Measurements from ENCODE around the gene PTPN5.

The PTPN5 gene

GRCh38 chr11:18733202-18733601 lies 58.4 kb downstream of the PTPN5 start:
- Mint-ChIP-seq H3K9me3 (no peaks in the 10 kb centered on the region), H3K27ac (no peak overlapping the region), H3K27me3 (no peaks in the 10 kb centered on the region), H3K4me1 (peaks cover 7% of the 10 kb centered on the region), H3K4me3 (no peak overlapping the region)
- ATAC-seq: no peak
- no peak for DNase-seq

GRCh38 chr11:18731949-18732821 lies 59.4 kb downstream of the PTPN5 start:
- Mint-ChIP-seq H3K4me3 (no peak overlapping the region), H3K27me3 (no peaks in the 10 kb centered on the region), H3K27ac (peak overlapping the region in 1 of 2 donors; percentile 16), H3K9me3 (no peaks in the 10 kb centered on the region), H3K4me1 (peaks cover 17% of the 10 kb centered on the region)
- DNase-seq (peak; percentile 64 to 67), ATAC-seq (peak; percentile 50)

GRCh38 chr11:18731441-18731840 lies 60.2 kb downstream of the PTPN5 start:
- Mint-ChIP-seq H3K4me3 (no peak overlapping the region), H3K9me3 (no peaks in the 10 kb centered on the region), H3K27ac (peak overlapping the region in 1 of 2 donors; percentile 16), H3K27me3 (no peaks in the 10 kb centered on the region), H3K4me1 (peaks cover 17% of the 10 kb centered on the region)
- DNase-seq (no peak), ATAC-seq (no peak)

GRCh38 chr11:18730020-18730419 lies 61.6 kb downstream of the PTPN5 start:
- ATAC-seq (no peak), DNase-seq (no peak)
- no peaks in the 10 kb centered on the region for H3K9me3 Mint-ChIP-seq
- peak overlapping the region in 1 of 2 donors; percentile 9 for H3K27ac Mint-ChIP-seq
- peaks cover 17% of the 10 kb centered on the region for H3K4me1 Mint-ChIP-seq
- no peaks in the 10 kb centered on the region for H3K27me3 Mint-ChIP-seq
- no peak overlapping the region for H3K4me3 Mint-ChIP-seq

GRCh38 chr11:18729426-18729825 lies 62.2 kb downstream of the PTPN5 start:
- Mint-ChIP-seq H3K9me3 (no peaks in the 10 kb centered on the region), H3K4me3 (no peak overlapping the region), H3K27ac (no peak overlapping the region), H3K27me3 (no peaks in the 10 kb centered on the region), H3K4me1 (peaks cover 17% of the 10 kb centered on the region)
- DNase-seq: no peak
- peak; percentile 60 for ATAC-seq

GRCh38 chr11:18728658-18729057 lies 62.9 kb downstream of the PTPN5 start:
- Mint-ChIP-seq H3K4me3 (no peak overlapping the region), H3K27me3 (no peaks in the 10 kb centered on the region), H3K9me3 (no peaks in the 10 kb centered on the region), H3K27ac (no peak overlapping the region), H3K4me1 (peaks cover 17% of the 10 kb centered on the region)
- ATAC-seq (peak; percentile 6), DNase-seq (no peak)

GRCh38 chr11:18727479-18728236 lies 63.9 kb downstream of the PTPN5 start:
- H3K4me1 Mint-ChIP-seq: peaks cover 17% of the 10 kb centered on the region
- DNase-seq (peak; percentile 42 to 47), ATAC-seq (peak; percentile 35)
- no peaks in the 10 kb centered on the region for H3K27me3 Mint-ChIP-seq
- no peaks in the 10 kb centered on the region for H3K9me3 Mint-ChIP-seq
- H3K4me3 Mint-ChIP-seq: peak overlapping the region in 1 of 2 donors; percentile 4
- no peak overlapping the region for H3K27ac Mint-ChIP-seq

GRCh38 chr11:18726040-18726439 lies 65.6 kb downstream of the PTPN5 start, which contains the start of gene IGSF22:
TSS of gene IGSF22 (minus strand) at chr11:18726188. CDS start at chr11:18724236, 1,952 bp downstream.
- no peaks in the 10 kb centered on the region for H3K27me3 Mint-ChIP-seq
- DNase-seq: no peak
- H3K27ac Mint-ChIP-seq: no peak within 1 kb of the TSS
- H3K4me1 Mint-ChIP-seq: peaks cover 28% of the 10 kb centered on the region
- ATAC-seq: no peak
- no peaks in the 10 kb centered on the region for H3K9me3 Mint-ChIP-seq
- no peak within 1 kb of the TSS for H3K4me3 Mint-ChIP-seq

- no peak for DNase-seq
- H3K4me1 Mint-ChIP-seq: peaks cover 39% of the 10 kb centered on the region
- H3K9me3 Mint-ChIP-seq: no peaks in the 10 kb centered on the region
- no peak for ATAC-seq
- no peak overlapping the region for H3K4me3 Mint-ChIP-seq
- no peak overlapping the region for H3K27ac Mint-ChIP-seq
- peaks cover 7% of the 10 kb centered on the region for H3K27me3 Mint-ChIP-seq
Observed at GRCh38 chr11:18723991-18724390, 67.6 kb downstream of the PTPN5 start.

GRCh38 chr11:18722293-18722637 lies 69.3 kb downstream of the PTPN5 start:
- peaks cover 7% of the 10 kb centered on the region for H3K27me3 Mint-ChIP-seq
- no peak for DNase-seq
- H3K9me3 Mint-ChIP-seq: no peaks in the 10 kb centered on the region
- H3K4me3 Mint-ChIP-seq: peak overlapping the region; percentile 27 to 45
- no peak for ATAC-seq
- no peak overlapping the region for H3K27ac Mint-ChIP-seq
- H3K4me1 Mint-ChIP-seq: peaks cover 26% of the 10 kb centered on the region

- H3K27ac Mint-ChIP-seq: peak overlapping the region; percentile 50
- H3K9me3 Mint-ChIP-seq: no peaks in the 10 kb centered on the region
- H3K27me3 Mint-ChIP-seq: peaks cover 7% of the 10 kb centered on the region
- H3K4me3 Mint-ChIP-seq: peak overlapping the region; percentile 85 to 95
- peak; percentile 57 to 58 for DNase-seq
- ATAC-seq: peak; percentile 85
- H3K4me1 Mint-ChIP-seq: peaks cover 26% of the 10 kb centered on the region
Observed at GRCh38 chr11:18721561-18722292, 69.9 kb downstream of the PTPN5 start.

GRCh38 chr11:18720808-18721560 lies 70.6 kb downstream of the PTPN5 start:
- Mint-ChIP-seq H3K27ac (peak overlapping the region; percentile 50), H3K4me3 (peak overlapping the region; percentile 85 to 95), H3K27me3 (peaks cover 7% of the 10 kb centered on the region), H3K4me1 (peaks cover 26% of the 10 kb centered on the region), H3K9me3 (no peaks in the 10 kb centered on the region)
- ATAC-seq (peak; percentile 85), DNase-seq (peak; percentile 68 to 77)

GRCh38 chr11:18720091-18720807 lies 71.3 kb downstream of the PTPN5 start:
- H3K4me3 Mint-ChIP-seq: peak overlapping the region; percentile 56 to 95
- H3K27ac Mint-ChIP-seq: no peak overlapping the region
- H3K9me3 Mint-ChIP-seq: no peaks in the 10 kb centered on the region

GRCh38 chr11:18715476-18715875 lies 76.1 kb downstream of the PTPN5 start:
- Mint-ChIP-seq H3K9me3 (no peaks in the 10 kb centered on the region), H3K4me3 (no peak overlapping the region), H3K27me3 (peaks cover 7% of the 10 kb centered on the region), H3K27ac (no peak overlapping the region), H3K4me1 (peaks cover 8% of the 10 kb centered on the region)
- ATAC-seq: peak; percentile 12
- no peak for DNase-seq

More at GRCh38 chr11:18720091-18720807, 71.3 kb downstream of the PTPN5 start:
- Mint-ChIP-seq H3K27me3 (peaks cover 7% of the 10 kb centered on the region), H3K4me1 (peaks cover 26% of the 10 kb centered on the region)
- ATAC-seq (no peak), DNase-seq (no peak)

Measured in stimulated activated naive CD8-positive, alpha-beta T cell treated with anti-CD3 and anti-CD28 coated beads, Interleukin-15, amount 100 ng/mL, for 72 hours (primary cell).